ENCODE data around the gene MGAT4B. TPM values are rescaled to one million over a fixed set of nuclear protein-coding genes. Genes with fewer than 3 reads are reported as not detected.

Gene MGAT4B
- polyA plus RNA-seq, 1 donor from 2014 or later, result 12.0 TPM

DNA sequence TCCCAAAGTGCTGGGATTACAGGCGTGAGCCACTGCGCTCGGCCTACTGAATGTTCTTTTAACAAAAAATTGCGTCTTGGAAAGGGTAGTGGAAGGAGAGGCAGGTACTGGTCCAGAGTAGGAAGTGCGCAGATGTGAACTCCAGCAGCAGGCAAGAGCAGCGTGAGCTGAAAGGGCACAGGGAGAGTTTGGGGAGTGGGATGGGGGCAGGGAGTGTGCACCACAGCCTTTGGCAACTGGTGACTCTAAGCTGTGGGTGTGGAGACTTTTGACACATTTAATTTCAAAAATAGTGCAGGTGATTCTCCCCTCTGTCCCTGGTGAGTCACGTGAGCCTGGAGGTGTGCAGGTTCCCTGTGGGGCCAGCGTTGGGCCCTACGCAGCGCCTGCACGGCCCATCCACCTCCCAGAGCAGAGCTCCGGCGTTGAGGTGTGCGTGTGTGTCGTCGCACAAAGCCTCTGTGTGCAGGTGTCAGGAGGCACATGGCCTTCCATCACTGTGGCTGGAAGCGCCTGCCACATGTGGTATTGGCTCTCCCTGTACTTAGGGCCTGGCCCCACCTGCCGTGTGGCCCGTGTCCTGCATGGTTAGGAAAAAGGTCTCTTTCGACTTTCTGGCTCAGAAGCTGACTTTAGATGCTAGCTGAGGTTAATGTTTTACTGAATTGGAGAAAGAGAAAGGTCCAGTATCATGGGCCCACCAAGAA lies 25.5 kb upstream of the MGAT4B start:
- Mint-ChIP-seq H3K36me3 (peaks cover 8% of the 10 kb centered on the region), H3K27ac (peak overlapping the region in 1 of 3 donors; percentile 90), H3K9me3 (no peaks in the 10 kb centered on the region), H3K4me1 (peaks cover 3 to 10% (median 5%) of the 10 kb centered on the region in 3 donors), H3K27me3 (no peaks in the 10 kb centered on the region), H3K4me3 (peak overlapping the region in 1 of 4 donors; percentile 35)

DNA sequence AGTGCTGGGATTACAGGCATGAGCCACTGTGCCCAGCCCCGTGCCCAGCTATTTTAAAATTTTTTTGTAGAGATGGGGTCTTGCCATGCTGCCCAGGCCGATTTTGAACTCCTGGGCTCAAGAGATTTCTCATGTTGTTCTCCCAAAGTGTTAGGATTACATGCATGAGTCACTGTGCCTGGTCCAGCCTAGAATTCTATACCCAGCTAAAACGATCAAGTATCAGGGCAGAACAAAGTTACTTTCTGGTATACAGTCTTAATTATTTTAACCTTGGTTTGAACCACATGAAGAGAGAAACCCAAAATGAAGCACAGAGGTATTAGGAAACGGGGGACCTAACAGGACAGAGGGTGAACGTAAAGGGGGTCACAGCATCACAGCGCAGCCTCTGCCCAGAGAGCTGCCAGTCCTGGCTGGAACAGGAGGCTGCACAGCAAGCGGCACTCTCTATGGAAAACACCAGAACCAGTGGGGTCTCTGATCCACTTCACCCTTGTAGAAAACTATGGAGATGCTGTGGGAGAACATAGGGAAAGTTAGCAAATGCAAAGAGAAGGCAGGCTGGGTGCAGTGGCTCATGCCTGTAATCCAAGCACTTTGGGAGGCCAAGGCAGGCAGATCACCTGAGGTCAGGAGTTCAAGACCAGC lies 24.3 kb upstream of the MGAT4B start:
- peaks cover 6% of the 10 kb centered on the region for H3K36me3 Mint-ChIP-seq
- H3K9me3 Mint-ChIP-seq, result no peaks in the 10 kb centered on the region
- H3K27ac Mint-ChIP-seq, result peak overlapping the region; percentile 31 to 90 (median 87)
- peak overlapping the region in 1 of 4 donors; percentile 31 for H3K4me3 Mint-ChIP-seq
- H3K4me1 Mint-ChIP-seq, result peaks cover 0 to 4% (median 0%) of the 10 kb centered on the region in 3 donors
- no peaks in the 10 kb centered on the region for H3K27me3 Mint-ChIP-seq

DNA sequence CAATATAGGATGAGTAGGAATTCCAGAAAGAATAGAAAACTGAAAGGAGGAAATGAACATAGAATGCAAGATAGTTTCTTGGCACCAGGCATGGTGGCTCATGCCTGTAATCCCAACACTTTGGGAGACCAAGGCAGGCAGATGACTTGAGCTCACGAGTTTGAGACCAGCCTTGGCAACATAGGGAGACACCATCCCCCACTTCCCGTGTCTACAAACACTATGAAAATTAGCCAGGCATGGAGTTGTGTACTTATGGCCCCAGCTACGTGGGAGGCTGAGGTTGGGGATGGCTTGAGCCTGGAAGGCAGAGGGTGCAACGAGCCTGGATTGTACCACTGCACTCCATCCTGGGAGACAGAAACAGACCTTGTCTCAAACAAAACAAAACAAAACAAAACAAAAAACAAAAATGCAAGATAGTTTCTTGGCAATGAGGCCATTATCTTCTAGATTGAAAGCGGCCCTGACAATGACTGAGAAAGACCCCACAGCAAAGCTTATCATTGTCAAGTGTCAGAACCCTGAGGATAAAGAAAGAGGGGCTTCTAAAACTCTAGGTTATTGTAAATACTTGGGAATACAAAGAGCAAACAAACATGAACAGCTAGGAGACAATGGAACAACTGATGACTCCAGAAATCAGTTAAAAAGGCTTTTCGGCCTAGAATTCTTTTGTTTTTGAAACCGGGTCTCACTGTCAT lies 23.2 kb upstream of the MGAT4B start:
- peak overlapping the region in 1 of 4 donors; percentile 31 for H3K4me3 Mint-ChIP-seq
- no peaks in the 10 kb centered on the region for H3K9me3 Mint-ChIP-seq
- H3K36me3 Mint-ChIP-seq, result peaks cover 6% of the 10 kb centered on the region
- peak overlapping the region; percentile 83 to 100 (median 87) for H3K27ac Mint-ChIP-seq
- H3K27me3 Mint-ChIP-seq, result no peaks in the 10 kb centered on the region
- peaks cover 0 to 4% (median 2%) of the 10 kb centered on the region in 3 donors for H3K4me1 Mint-ChIP-seq

DNA sequence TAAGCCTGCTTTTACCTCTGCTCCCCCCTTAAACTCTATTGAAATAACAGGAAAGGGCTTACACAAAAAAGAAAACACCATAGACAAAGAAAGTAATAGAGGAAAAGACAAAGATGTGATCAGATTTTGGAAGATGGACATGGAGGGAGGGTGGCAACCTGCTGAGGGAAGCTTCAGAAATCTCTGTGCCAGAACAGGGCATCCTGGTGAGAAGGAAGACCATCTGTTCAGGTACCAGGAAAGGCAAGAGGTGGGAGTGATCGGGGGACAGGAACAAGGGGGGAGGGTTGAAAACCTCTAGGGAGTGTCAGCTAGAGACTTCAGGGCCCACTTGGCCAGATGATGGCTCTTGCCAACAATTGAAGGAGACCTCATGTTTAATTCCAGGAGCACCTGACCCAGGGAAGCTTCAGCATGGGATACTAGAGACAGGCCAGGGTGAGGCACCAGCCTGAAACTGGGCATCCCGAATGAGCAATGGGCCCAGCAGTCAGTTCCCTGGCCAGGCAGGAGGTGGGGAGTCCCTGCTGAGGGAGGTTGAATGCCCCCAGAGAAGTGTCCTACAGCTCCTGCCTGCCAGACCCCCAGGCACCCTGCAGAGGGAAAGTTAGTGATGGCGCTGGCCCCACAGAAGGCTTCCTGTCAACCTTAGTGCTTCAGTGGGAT lies 22.2 kb upstream of the MGAT4B start:
- peak overlapping the region in 1 of 4 donors; percentile 41 for H3K4me3 Mint-ChIP-seq
- peaks cover 2 to 4% (median 4%) of the 10 kb centered on the region in 3 donors for H3K4me1 Mint-ChIP-seq
- H3K27ac Mint-ChIP-seq, result peak overlapping the region; percentile 64 to 100 (median 83)
- H3K36me3 Mint-ChIP-seq, result peaks cover 6% of the 10 kb centered on the region
- no peaks in the 10 kb centered on the region for H3K9me3 Mint-ChIP-seq
- no peaks in the 10 kb centered on the region for H3K27me3 Mint-ChIP-seq

DNA sequence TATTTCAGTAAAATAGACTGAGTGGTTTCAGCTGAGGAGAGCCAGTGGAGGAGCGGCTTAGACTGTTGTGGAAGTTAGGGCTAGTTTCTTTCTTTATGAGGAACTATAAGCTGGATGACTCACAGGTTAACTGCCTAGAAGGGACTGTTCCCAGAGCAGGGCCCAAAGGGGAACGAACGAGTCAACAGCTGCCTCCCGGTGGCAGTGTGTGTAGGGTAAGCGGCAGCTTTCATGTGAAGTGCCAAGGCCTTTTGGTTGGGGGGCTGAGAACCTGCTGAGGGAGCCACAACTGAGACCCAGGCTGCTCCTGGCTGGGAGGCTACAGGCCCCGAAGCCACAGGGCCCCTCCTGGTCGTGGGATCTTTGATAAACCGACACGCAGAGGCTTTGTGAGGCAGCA lies 21.0 kb upstream of the MGAT4B start:
- Mint-ChIP-seq H3K4me3 (peak overlapping the region in 1 of 4 donors; percentile 13), H3K27ac (peak overlapping the region in 2 of 3 donors; percentile 64 to 100), H3K4me1 (peaks cover 2 to 9% (median 4%) of the 10 kb centered on the region in 3 donors), H3K9me3 (no peaks in the 10 kb centered on the region), H3K27me3 (no peaks in the 10 kb centered on the region), H3K36me3 (peaks cover 6% of the 10 kb centered on the region)

DNA sequence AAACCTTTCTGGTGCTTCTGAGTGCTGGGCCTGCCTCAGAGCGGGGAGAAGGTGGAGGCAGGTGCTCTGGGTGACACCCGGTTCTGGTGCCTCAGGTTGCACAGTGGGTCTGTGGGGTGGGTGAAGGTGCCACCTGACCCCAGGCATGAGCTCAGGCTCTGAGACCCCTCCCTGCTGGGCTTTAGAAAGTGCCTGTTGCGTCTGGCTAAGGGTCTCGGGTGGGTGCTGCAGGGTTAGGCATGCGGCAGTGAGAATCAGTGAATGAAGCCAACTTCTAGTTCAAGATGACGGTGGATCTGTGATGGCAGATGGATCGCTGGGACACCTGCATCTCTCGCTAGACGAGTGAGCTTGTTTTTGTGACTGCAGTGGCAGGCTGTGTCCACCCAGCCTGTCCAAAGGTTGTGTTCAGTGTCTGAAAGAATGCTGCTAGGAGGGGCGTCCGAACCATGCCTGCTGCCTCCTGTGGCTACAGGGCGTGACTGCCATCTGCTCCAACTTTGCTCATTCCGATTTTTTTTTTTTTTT lies 19.1 kb upstream of the MGAT4B start:
- Mint-ChIP-seq H3K9me3 (no peaks in the 10 kb centered on the region), H3K27ac (peak overlapping the region; percentile 87 to 100 (median 93)), H3K36me3 (peaks cover 6% of the 10 kb centered on the region)

DNA sequence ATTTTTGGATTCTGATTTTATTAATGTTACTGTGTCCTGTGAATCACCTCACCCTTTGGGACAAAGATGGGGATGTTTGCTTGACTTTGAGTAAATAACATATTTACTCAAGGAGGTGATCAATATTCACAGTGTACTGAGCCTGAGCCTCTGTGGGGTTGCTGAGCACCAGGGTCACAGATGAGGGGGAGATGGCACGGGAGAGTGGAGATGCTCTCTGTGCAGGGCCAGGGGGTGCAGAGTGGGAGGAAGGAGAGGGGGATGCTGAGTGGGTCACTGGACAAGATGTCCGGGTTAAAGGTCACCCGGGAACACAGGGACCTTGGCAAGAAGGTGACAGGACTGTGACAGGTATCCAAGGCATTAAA lies 18.1 kb upstream of the MGAT4B start:
- Mint-ChIP-seq H3K9me3 (no peaks in the 10 kb centered on the region), H3K4me3 (peak overlapping the region in 2 of 4 donors; percentile 19 to 74), H3K4me1 (peaks cover 10 to 22% (median 13%) of the 10 kb centered on the region in 3 donors), H3K36me3 (peaks cover 6% of the 10 kb centered on the region), H3K27me3 (no peaks in the 10 kb centered on the region), H3K27ac (peak overlapping the region; percentile 50 to 100 (median 93))

More for the DNA sequence above, 19.1 kb upstream of the MGAT4B start:
- Mint-ChIP-seq H3K4me3 (peak overlapping the region in 1 of 4 donors; percentile 19), H3K27me3 (no peaks in the 10 kb centered on the region), H3K4me1 (peaks cover 9 to 17% (median 10%) of the 10 kb centered on the region in 3 donors)

DNA sequence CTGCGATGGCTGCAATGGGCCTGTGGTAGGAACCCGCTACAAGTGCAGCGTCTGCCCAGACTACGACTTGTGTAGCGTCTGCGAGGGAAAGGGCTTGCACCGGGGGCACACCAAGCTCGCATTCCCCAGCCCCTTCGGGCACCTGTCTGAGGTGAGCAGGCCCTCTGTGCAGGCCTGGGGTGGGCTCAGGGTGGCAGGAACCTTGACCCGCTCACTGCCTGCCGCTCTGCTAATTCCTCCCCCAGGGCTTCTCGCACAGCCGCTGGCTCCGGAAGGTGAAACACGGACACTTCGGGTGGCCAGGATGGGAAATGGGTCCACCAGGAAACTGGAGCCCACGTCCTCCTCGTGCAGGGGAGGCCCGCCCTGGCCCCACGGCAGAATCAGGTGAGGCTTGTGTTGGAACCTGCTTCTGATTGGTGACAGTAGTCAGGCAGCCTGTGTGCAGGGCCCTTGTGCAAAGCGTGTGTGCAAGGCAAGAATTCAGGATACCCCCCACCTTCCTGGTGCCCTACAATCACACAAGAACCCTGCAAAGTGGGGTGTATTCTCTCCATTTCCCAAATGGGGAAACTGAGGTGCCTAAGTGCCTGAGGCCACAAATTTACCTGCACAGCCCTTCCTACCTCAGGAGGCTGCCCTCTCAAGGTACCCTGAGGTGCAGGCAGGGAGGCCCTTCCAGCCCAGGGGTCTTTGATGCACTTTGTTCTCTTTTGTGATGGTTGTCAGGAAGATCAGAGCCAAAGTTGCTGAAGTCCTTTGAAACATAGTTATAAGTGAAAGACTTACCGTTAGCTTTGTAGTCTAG lies 17.5 kb upstream of the MGAT4B start:
- H3K36me3 Mint-ChIP-seq, result peaks cover 2% of the 10 kb centered on the region
- no peaks in the 10 kb centered on the region for H3K9me3 Mint-ChIP-seq
- no peaks in the 10 kb centered on the region for H3K27me3 Mint-ChIP-seq
- H3K4me1 Mint-ChIP-seq, result peaks cover 10 to 24% (median 13%) of the 10 kb centered on the region in 3 donors
- peak overlapping the region; percentile 50 to 100 (median 93) for H3K27ac Mint-ChIP-seq
- H3K4me3 Mint-ChIP-seq, result peak overlapping the region in 3 of 4 donors; percentile 12 to 74 (median 19)

DNA sequence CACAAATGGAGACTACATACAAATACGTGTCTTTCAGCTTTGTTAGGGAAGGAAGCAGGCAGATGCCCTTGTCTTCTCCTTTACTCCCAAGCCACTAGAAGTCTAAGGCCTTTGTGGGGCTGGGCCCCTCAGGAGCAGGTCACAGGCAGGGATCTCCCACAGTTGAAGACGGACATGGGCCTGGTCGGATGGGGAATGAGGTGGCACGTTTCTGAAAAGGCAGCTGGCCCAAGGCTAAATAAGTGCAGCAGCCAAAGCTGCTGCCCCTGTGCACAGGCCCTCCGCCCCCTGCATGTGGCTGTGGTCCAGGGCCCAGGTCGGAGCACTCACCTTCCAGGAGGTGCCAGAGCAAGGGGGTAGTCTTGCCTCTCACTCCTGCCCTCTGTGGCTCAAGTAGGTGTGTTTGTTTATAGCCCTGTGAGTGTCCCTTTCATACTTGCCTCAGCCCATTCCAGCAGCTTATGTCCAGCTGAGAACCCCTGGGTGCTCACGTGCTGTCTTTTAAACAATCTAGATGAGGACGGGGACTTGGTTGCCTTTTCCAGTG lies 15.9 kb upstream of the MGAT4B start:
- Mint-ChIP-seq H3K9me3 (no peaks in the 10 kb centered on the region), H3K36me3 (no peaks in the 10 kb centered on the region), H3K4me3 (peak overlapping the region; percentile 25 to 99 (median 96)), H3K27ac (peak overlapping the region; percentile 99 to 100 (median 100)), H3K4me1 (peaks cover 13 to 30% (median 18%) of the 10 kb centered on the region in 3 donors), H3K27me3 (no peaks in the 10 kb centered on the region)

DNA sequence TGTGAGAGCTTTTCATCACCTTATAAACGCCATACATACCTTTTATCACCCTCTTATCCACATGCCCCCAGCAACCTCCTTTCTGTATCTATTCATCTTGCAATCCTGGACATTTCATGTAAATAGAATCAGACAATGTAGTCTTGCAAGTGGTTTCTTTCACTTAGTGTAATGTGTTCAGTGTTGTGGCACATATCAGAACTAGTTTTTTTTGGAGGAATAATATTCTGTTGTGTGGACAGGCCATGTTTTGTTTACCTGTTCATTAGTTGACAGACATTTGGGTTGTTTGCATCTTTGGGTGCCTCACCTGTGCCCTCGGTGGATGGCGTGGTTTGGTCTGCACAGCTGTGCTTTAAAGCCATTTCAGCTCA lies 15.4 kb upstream of the MGAT4B start:
- peaks cover 15 to 30% (median 18%) of the 10 kb centered on the region in 3 donors for H3K4me1 Mint-ChIP-seq
- H3K4me3 Mint-ChIP-seq, result peak overlapping the region; percentile 96 to 99 (median 97)
- H3K36me3 Mint-ChIP-seq, result no peaks in the 10 kb centered on the region
- H3K27me3 Mint-ChIP-seq, result no peaks in the 10 kb centered on the region
- H3K9me3 Mint-ChIP-seq, result no peaks in the 10 kb centered on the region
- peak overlapping the region; percentile 99 to 100 (median 100) for H3K27ac Mint-ChIP-seq

DNA sequence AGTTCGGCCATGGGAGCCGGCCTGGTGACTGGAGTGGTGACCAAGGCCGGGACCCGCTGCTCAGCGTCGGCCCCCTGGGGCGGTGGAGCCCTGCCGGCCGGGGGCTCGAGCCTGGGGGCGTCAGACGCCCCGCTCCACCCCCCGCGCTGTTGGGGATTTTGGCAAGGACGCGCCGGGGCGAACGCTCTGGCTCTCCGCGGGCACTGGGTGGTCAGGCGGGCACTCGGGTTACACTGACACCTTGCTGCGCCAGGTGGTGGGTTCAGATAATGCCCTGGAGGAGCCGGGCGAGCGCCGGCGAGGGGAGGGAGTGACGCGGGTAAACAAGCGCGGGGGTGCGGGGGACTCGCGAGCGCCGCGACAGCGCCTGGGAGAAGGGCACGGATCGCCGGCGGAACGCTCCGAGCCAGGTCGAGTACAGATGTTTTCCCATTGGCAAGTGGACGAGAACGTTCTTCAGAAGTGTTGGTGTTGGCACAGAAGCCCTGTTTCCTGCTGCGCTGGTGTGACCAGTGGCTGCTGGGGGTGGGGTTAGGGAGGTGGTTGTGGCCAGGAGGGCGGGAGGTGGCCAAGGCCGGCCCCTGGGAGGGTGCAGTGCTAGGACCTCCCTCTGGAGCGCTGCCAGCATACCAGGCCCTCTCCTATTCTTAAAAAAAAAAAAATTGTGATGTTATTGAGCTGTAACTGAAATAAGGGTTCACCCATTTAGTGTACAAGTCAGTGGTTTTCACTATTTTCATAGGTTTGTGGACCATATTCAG lies 14.8 kb upstream of the MGAT4B start:
- Mint-ChIP-seq H3K27ac (peak overlapping the region; percentile 99 to 100 (median 100)), H3K36me3 (no peaks in the 10 kb centered on the region), H3K27me3 (no peaks in the 10 kb centered on the region), H3K4me1 (peaks cover 13 to 30% (median 18%) of the 10 kb centered on the region in 3 donors), H3K4me3 (peak overlapping the region; percentile 96 to 99 (median 97)), H3K9me3 (no peaks in the 10 kb centered on the region)

DNA sequence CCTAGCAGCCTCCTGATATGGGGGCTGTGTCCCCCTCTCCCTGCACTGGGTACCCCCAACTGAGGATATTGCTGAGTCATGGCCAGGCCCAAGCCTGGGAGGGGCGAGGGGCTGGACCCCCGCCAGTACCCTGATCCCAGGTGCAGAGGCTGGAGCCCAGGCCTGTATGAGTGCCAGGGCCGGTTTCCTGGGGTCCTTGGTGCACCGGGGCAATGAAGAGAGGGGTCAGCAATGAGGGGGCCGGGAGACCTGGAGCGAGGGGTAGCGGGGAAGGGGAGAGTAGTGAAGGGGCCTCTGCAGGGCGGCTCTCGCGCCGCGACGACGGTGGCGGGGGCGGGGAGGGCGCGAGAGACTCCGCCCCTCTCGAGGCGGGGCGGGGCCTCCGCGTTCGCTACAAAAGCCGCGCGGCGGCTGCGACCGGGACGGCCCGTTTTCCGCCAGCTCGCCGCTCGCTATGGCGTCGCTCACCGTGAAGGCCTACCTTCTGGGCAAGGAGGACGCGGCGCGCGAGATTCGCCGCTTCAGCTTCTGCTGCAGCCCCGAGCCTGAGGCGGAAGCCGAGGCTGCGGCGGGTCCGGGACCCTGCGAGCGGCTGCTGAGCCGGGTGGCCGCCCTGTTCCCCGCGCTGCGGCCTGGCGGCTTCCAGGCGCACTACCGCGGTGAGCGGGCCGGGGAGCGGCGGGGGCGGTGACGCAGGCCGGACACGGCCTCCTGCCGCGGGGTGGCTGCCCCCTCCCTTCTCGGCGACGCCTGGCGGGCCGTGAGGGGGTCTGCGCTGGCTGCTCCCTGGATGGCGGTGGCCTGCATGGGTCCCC lies 14.0 kb upstream of the MGAT4B start, which contains the start of gene SQSTM1:
Gene SQSTM1 (plus strand): TSS at position 423 of the 815 bp plus-strand sequence. CDS start 32 bp downstream, at position 455.
- Mint-ChIP-seq H3K9me3 (no peaks in the 10 kb centered on the region), H3K4me3 (peak within 1 kb of the TSS; percentile 96 to 99 (median 97)), H3K27ac (peak within 1 kb of the TSS; percentile 99 to 100 (median 100)), H3K27me3 (no peaks in the 10 kb centered on the region), H3K4me1 (peaks cover 13 to 32% (median 18%) of the 10 kb centered on the region in 3 donors), H3K36me3 (no peaks in the 10 kb centered on the region)

All from IgD-negative memory B cell (primary cell).